GM21825 (cell line): Measurements from ENCODE around the gene TSKU.

Experiments
- ATAC-seq: cut with Tn5 transposase; IDR thresholded peaks from one replicate; pipeline ENCODE4 v1.9.1; 2021; ENCODE audit warnings: mild to moderate bottlenecking, moderate library complexity; ENCODE audit not compliant: unreplicated experiment

Gene TSKU

GRCh38 chr11:76844511-76844910, 61.4 kb downstream of the TSKU start:
- ATAC-seq, result no peak

DNA sequence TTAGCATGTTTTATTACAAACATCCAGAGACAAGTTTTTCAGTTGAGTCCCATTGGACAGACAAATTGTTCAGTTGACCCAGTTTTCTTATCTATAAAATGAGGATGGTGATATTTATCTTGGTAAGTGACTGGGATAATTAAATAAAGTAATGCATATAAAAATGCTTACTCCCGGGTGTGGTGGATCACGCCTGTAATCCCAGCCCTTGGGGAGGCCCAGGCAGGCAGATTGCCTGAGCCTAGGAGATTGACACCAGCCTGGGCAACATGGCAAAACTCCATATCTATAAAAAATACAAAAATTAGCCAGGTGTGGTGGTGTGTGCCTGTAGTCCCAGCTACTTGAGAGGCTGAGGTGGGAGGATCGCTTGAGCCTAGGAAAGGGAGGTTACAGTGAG, 61.9 kb downstream of the TSKU start:
- no peak for ATAC-seq

- no peak for ATAC-seq
These were observed 63.3 kb downstream of the TSKU start for GRCh38 chr11:76846441-76846840.
